ENCODE data around the gene ACKR3. TPM values are rescaled to one million over a fixed set of nuclear protein-coding genes. Genes with fewer than 3 reads are reported as not detected.

ACKR3 gene
- total and polyA plus RNA-seq, 10 of the 15 experiments (the other 5 are each of a cell fraction or from before 2014, with no cell fraction given), result 3.0 to 154 (median 6.4) TPM

GRCh38 chr2:236546561-236547002 is 23.0 kb upstream of the ACKR3 start (continued):
- no peak for TF ChIP-seq RELB (IDR thresholded peaks at IDR 0.05; ENCODE audit: low read depth)
- TF ChIP-seq SIN3A (IDR thresholded peaks at IDR 0.05; ENCODE audit: low read depth, low read length), result no peak
- no peak for TF ChIP-seq WRNIP1 (IDR thresholded peaks at IDR 0.05; ENCODE audit: borderline replicate concordance, low read depth, low read length)
- no peak for TF ChIP-seq YY1 (IDR thresholded peaks at IDR 0.05; ENCODE audit: low read depth, low read length)
- TF ChIP-seq ZNF687 (IDR thresholded peaks at IDR 0.05), result peak; percentile 83
- TF ChIP-seq BCLAF1 (IDR thresholded peaks at IDR 0.05), result no peak
- peak; percentile 8 for TF ChIP-seq MEF2B (IDR thresholded peaks at IDR 0.05; ENCODE audit: partially characterized antibody, poor library complexity, severe bottlenecking)
- TF ChIP-seq MLLT1 (IDR thresholded peaks at IDR 0.05), result no peak; the same call in 1 of the 2 replicates
- TF ChIP-seq CHD4 (IDR thresholded peaks at IDR 0.05), result no peak
- no peak for TF ChIP-seq CBFB (IDR thresholded peaks at IDR 0.05; ENCODE audit: low read depth)
- TF ChIP-seq USF1 (IDR thresholded peaks at IDR 0.05; ENCODE audit: borderline replicate concordance, extremely low read length, insufficient read depth, low read depth, low read length), result no peak
- no peak for TF ChIP-seq RCOR1 (conservative IDR thresholded peaks at IDR 0.05; ENCODE audit: low read depth, low read length)
- no peak for TF ChIP-seq ZBED1 (IDR thresholded peaks at IDR 0.05; ENCODE audit: borderline replicate concordance)
- TF ChIP-seq MYB (IDR thresholded peaks at IDR 0.05; ENCODE audit: borderline replicate concordance, low read depth, low read length), result 0 out of 2 replicates have a peak, but pooled peaks have one; percentile 45
- TF ChIP-seq TCF3 (IDR thresholded peaks at IDR 0.05; ENCODE audit: borderline replicate concordance, insufficient read depth, low read depth, low read length), result no peak
- peak; percentile 50 for TF ChIP-seq RUNX3 (IDR thresholded peaks at IDR 0.05; ENCODE audit: low read length)
- peak; percentile 72; the same call in 1 of the 2 replicates for TF ChIP-seq EED (IDR thresholded peaks at IDR 0.05; ENCODE audit: low read depth)
- TF ChIP-seq MAX (IDR thresholded peaks at IDR 0.05; ENCODE audit: low read depth, low read length), result 0 out of 2 replicates have a peak, but pooled peaks have one; percentile 66
- no peak for TF ChIP-seq KAT2A (conservative IDR thresholded peaks at IDR 0.05; ENCODE audit: control insufficient read depth, low read depth, low read length)
- TF ChIP-seq HDAC2 (IDR thresholded peaks at IDR 0.05), result no peak
